SK-N-MC (cell line): Measurements from ENCODE around the gene LRIG3.

Experiments
- EZH2 ChIP-seq: fragments of 200-600 bp; sonication (generic); IDR thresholded peaks from one replicate; pipeline ENCODE4 v1.6.1; 2017; ENCODE audit warnings: antibody characterized with exemption
- FOXP2 ChIP-seq: optimal IDR thresholded peaks from 2 replicates; pipeline ENCODE3; 2011; ENCODE audit warnings: mild to moderate bottlenecking, moderate library complexity; ENCODE audit not compliant: insufficient read depth; ENCODE audit errors: extremely low read length, control extremely low read depth
- POLR2AphosphoS5 ChIP-seq: IDR thresholded peaks from 2 replicates; pipeline ENCODE4 v1.6.1; 2012; ENCODE audit warnings: mild to moderate bottlenecking, low read depth, low read length, borderline replicate concordance

- TF ChIP-seq FOXP2 (no peak), EZH2 (no peak), POLR2AphosphoS5 (no peak)
These were observed 1.8 kb downstream of the LRIG3 start for GRCh38 chr12:58918469-58918844.
